ENCODE measurements around the gene BIRC5. TPM values are rescaled to one million over a fixed set of nuclear protein-coding genes. Genes with fewer than 3 reads are reported as not detected.
A peak's percentile ranks its signal among the peaks of the same experiment; 100 is the strongest.
"Not testable (repeated sequence)": the region's sequence is repeated elsewhere in the genome, so short reads cannot be mapped to it uniquely, and the experiment has no call there.

Gene BIRC5
- total RNA-seq, 4 donors from 2014 or later = 0.11 to 0.83 (median 0.13) TPM; not detected in 1

DNA sequence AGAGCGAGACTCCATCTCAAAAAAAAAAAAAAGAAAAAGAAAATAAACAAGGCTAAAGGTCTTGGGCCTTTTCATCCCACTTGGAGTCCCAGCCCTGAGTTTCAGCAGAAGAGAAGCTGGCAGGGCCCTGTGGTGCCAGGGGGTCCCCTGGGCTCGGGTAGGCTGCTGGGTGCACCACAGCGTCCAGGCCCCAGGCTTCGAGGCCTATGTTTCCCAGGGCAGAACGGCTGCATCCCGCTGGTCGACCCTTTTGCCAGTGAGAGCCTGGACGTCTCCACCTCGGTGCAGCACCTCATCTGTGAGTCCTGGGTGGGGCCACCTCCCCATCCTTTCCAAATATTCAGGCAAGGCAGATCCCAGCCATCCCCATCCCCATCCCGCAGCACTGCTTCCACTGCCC lies 19.6 kb downstream of the BIRC5 start:
- no peaks in the 10 kb centered on the region for H3K4me1 ChIP-seq
- no peaks in the 10 kb centered on the region for H3K27me3 ChIP-seq
- no peak overlapping the region for H3K4me3 ChIP-seq (replicated peaks in 1 of 3)
- no peak for TF ChIP-seq POLR2A (IDR thresholded peaks at IDR 0.05)
- TF ChIP-seq, protein P1, sequence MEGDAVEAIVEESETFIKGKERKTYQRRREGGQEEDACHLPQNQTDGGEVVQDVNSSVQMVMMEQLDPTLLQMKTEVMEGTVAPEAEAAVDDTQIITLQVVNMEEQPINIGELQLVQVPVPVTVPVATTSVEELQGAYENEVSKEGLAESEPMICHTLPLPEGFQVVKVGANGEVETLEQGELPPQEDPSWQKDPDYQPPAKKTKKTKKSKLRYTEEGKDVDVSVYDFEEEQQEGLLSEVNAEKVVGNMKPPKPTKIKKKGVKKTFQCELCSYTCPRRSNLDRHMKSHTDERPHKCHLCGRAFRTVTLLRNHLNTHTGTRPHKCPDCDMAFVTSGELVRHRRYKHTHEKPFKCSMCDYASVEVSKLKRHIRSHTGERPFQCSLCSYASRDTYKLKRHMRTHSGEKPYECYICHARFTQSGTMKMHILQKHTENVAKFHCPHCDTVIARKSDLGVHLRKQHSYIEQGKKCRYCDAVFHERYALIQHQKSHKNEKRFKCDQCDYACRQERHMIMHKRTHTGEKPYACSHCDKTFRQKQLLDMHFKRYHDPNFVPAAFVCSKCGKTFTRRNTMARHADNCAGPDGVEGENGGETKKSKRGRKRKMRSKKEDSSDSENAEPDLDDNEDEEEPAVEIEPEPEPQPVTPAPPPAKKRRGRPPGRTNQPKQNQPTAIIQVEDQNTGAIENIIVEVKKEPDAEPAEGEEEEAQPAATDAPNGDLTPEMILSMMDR (IDR thresholded peaks at IDR 0.05) = no peak
- no peak overlapping the region for H3K27ac ChIP-seq
- WGBS, 2 donors = 89 to 91% methylated on average over 10 of the region's 10 CpGs
- no peaks in the 10 kb centered on the region for H3K9me3 ChIP-seq
- no peak for DNase-seq
- H3K36me3 ChIP-seq = no peaks in the 10 kb centered on the region
- intact Hi-C loops (cut with DNase I) = no loop called here

DNA sequence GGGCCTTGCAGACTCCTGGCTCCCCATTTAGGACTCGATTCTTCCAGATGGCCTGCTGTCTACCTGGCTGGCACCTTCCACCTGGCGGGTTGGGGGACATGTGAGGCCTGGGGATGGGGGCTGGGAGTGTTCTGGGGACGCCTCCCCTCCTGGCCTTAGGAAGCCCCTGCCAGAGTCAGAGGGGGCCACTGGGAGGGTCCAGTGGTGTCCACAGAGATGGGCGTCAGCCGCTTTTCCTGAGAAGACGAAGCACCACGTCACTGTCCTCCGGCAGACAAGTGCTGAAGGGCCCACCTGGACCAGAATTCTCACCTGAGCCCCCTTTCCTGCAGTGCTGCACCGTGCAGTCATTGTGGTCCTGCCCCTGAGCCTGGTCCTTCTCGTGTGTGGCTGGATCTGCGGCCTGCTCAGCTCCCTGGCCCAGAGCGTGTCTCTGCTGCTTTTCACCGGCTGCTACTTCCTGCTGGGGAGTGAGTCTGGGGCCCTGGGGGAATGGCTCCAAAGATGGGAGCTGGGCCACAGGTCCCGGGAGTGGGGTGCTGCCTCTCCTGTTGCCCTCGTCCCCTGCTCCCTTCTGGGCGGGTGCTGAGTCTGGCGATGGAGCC lies 20.3 kb downstream of the BIRC5 start:
- peak overlapping the region in 1 of 3 donors; percentile 6 for H3K27ac ChIP-seq
- WGBS, 2 donors = 89 to 91% methylated on average over 6 to 12 of the region's 17 CpGs

DNA sequence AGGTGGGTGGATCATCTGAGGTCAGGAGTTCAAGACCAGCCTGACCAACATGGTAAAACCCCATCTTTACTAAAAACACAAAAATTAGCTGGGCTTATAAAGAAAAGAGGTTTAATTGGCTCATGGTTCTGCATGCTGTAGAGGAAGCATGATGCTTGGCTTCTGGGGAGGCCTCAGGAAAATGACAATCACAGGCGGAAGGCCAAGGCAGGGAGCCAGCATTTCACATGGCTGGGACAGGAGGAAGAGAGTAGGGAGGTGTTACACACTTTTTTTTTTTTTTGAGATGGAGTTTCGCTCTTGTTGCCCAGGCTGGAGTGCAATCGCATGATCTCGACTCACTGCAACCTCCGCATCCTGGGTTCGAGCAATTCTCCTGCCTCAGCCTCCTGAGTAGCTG lies 21.0 kb downstream of the BIRC5 start:
- H3K27me3 ChIP-seq; H3K36me3 ChIP-seq; H3K4me1 ChIP-seq; H3K4me3 ChIP-seq (replicated peaks in 1 of 3); intact Hi-C loops (cut with DNase I); H3K9me3 ChIP-seq: not testable (repeated sequence)
- DNase-seq = peak in 1 of 2 donors; percentile 20
- WGBS, 2 donors = 80 to 89% methylated on average over 6 of the region's 6 CpGs
- H3K27ac ChIP-seq = peak overlapping the region in 1 of 3 donors; percentile 6

More for the DNA sequence above, 20.3 kb downstream of the BIRC5 start:
- H3K9me3 ChIP-seq = no peaks in the 10 kb centered on the region
- intact Hi-C loops (cut with DNase I) = no loop called here
- no peaks in the 10 kb centered on the region for H3K27me3 ChIP-seq
- no peaks in the 10 kb centered on the region for H3K36me3 ChIP-seq
- no peaks in the 10 kb centered on the region for H3K4me1 ChIP-seq
- TF ChIP-seq POLR2A (IDR thresholded peaks at IDR 0.05) = no peak
- TF ChIP-seq, protein P1 (IDR thresholded peaks at IDR 0.05) = no peak
- DNase-seq = no peak
- H3K4me3 ChIP-seq (replicated peaks in 1 of 3) = no peak overlapping the region

DNA sequence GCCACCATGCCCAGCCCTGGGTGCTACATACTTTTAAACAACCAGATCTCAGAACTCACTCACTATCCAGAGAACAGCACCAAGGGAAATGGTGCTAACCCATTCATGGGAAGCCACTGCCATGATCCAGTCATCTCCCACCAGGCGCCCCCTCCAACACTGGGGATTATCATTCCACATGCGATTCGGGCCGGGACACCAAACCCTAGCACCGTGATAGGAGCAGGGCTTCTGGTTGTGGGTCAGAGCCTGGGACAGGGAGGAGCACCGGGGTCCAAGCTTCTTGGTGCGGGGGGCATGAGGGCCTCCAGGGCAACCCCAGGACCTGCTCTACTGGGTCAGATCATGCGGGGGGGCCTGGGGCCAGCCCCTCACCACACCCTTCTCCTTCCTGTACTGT lies 21.8 kb downstream of the BIRC5 start:
- DNase-seq = no peak
- TF ChIP-seq POLR2A (IDR thresholded peaks at IDR 0.05) = no peak
- TF ChIP-seq, protein P1 (IDR thresholded peaks at IDR 0.05) = no peak
- 83 to 100% methylated on average over 1 to 4 of the region's 8 CpGs for WGBS, 2 donors
- Histone ChIP-seq H3K4me3 (replicated peaks in 1 of 3) (no peak overlapping the region), H3K36me3 (no peaks in the 10 kb centered on the region), H3K4me1 (no peaks in the 10 kb centered on the region), H3K27me3 (no peaks in the 10 kb centered on the region), H3K9me3 (no peaks in the 10 kb centered on the region), H3K27ac (no peak overlapping the region)
- intact Hi-C loops (cut with DNase I) = no loop called here

DNA sequence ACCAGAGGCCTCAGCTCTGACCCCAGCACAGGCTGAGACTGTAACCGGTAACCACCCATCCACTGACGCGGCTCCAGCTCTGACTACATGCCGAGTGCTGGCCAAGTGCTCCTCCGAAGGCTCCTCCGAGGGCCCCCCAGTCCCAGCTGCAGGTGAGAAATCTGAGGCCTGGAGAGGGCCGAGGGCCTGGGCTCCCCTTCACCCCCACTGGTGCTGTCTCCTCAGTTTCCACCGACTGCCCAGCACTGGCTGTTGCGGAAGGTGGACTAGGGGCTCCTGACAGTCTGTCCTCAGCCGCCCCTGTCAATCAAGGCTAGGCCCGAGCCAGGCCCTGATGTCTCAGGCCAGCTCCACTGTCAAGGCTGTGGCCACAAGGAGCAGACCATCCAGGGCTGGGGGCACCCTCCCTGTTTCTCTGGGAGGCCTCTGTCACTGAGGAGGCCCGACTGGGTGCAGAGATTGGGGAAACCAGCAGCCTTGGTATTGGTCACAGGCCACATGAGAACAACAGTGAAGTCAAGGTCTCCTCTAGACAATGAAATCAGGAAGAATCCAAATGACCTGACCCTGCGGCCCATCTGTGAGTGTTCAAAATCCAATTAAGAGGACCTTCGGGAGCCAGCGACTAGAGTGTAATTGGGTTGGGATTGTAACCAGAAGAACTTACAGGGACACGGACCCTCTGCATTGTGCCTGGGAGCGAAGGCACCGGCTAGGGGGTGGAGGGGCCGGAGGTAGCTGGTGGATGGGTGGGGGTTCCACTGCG lies 22.5 kb downstream of the BIRC5 start:
- intact Hi-C loops (cut with DNase I) = no loop called here
- 91 to 95% methylated on average over 19 to 20 of the region's 20 CpGs for WGBS, 2 donors
- no peak overlapping the region for H3K27ac ChIP-seq
- TF ChIP-seq, protein P1 (IDR thresholded peaks at IDR 0.05) = no peak
- TF ChIP-seq POLR2A (IDR thresholded peaks at IDR 0.05) = no peak
- no peaks in the 10 kb centered on the region for H3K4me1 ChIP-seq
- DNase-seq = no peak
- H3K4me3 ChIP-seq (replicated peaks in 1 of 3) = no peak overlapping the region
- H3K36me3 ChIP-seq = no peaks in the 10 kb centered on the region
- no peaks in the 10 kb centered on the region for H3K9me3 ChIP-seq
- no peaks in the 10 kb centered on the region for H3K27me3 ChIP-seq
